Heart left ventricle (tissue), 16 donors: ENCODE measurements around the gene GPC6. TPM values are rescaled to one million over a fixed set of nuclear protein-coding genes. Genes with fewer than 3 reads are reported as not detected.

Experiments used
- ATAC-seq, 4 donors: fragments of 200-7000 bp; cut with Tn5 transposase; one replicate each; pipeline ENCODE4 v1.9.1; 2020 to 2022; ENCODE audit warnings: moderate library complexity in 4 of 4, mild to moderate bottlenecking in 3 of 4, moderate number of reproducible peaks in 1 of 4
- DNase-seq, 5 donors: peaks; one replicate each; pipeline ENCODE4 v3.0.0-alpha.2; 2020
- H3K27ac ChIP-seq, 12 donors: fragments of 200-600 bp; sonication (generic) in 4 of 12; one replicate each; pipeline versions ENCODE4 v1.5.0 to v1.8.0; 2016 to 2022; ENCODE audit warnings: mild to moderate bottlenecking in 2 of 12
- H3K27me3 ChIP-seq, 9 donors: fragments of 200-600 bp; sonication (generic) in 2 of 9; one replicate each; pipeline versions ENCODE4 v1.5.1 to v1.8.0; 2016 to 2022; ENCODE audit warnings: mild to moderate bottlenecking in 3 of 9
- H3K36me3 ChIP-seq, 9 donors: fragments of 200-600 bp; sonication (generic) in 2 of 9; one replicate each; pipeline versions ENCODE4 v1.5.0 to v1.8.0; 2018 to 2022; ENCODE audit warnings: mild to moderate bottlenecking in 2 of 9
- H3K4me1 ChIP-seq, 12 donors: fragments of 200-600 bp; sonication (generic) in 4 of 12; one replicate each; pipeline versions ENCODE4 v1.5.0 to v1.8.0; 2016 to 2022; ENCODE audit warnings: mild to moderate bottlenecking in 3 of 12
- H3K4me3 ChIP-seq, 12 donors: fragments of 200-600 bp; sonication (generic) in 4 of 12; one replicate each; pipeline versions ENCODE4 v1.5.0 to v1.8.0; 2017 to 2022; ENCODE audit warnings: mild to moderate bottlenecking in 9 of 12, moderate library complexity in 4 of 12
- H3K9me3 ChIP-seq, 12 donors: fragments of 200-600 bp; sonication (generic) in 4 of 12; one replicate each; pipeline versions ENCODE4 v1.5.0 to v1.8.0; 2016 to 2022; ENCODE audit warnings: mild to moderate bottlenecking in 1 of 12
- POLR2A ChIP-seq, 2 donors: fragments of 450-650 bp; IDR thresholded peaks; one replicate each; pipeline ENCODE4 v1.6.1; 2017; ENCODE audit warnings: antibody characterized with exemption in 2 of 2, mild to moderate bottlenecking in 2 of 2, moderate library complexity in 2 of 2
- WGBS, 4 donors: extraction: QIAGEN DNeasy Blood & Tissue Kit in 2 of 4; methylation state at CpG; one replicate each; pipeline versions ENCODE4 v1.1.5 to v1.1.7; 2013 to 2018; 5-methylcytosine and 5-hydroxymethylcytosine counted together
- intact Hi-C, 10 donors: fragments of 100-400 bp; cut with DNase I; formaldehyde crosslinking; loops; one replicate each; pipeline versions ENCODE4 v1.11.1 to v1.14.2; 2022
- polyA plus RNA-seq, 2 donors: library from polyadenylated mRNA; stranded (reverse); fragments of 200-250 nt; gene quantifications; one replicate each; pipeline ENCODE4 v1.2.3, GENCODE V29; 2013
- total RNA-seq, 9 donors: library from RNA; depleted of rRNA in 2 of 9; stranded (reverse); fragments of >200 nt in 2 of 9; fragmentation: NEBNext Ultra II Directional in 3 of 9; extraction: Animal tissue kit (Norgen Biotek cat#: 25700) in 3 of 9; gene quantifications; one replicate each; pipeline versions ENCODE4 v1.1.0 to v1.2.4, GENCODE V29; 2016 to 2023
- TF ChIP-seq, protein P1 (sequence below), 12 donors: fragments of 200-600 bp; sonication (generic) in 4 of 12; IDR thresholded peaks; one replicate each; pipeline versions ENCODE4 v1.5.0 to v1.8.0; 2018 to 2022; ENCODE audit warnings: antibody characterized with exemption in 12 of 12, mild to moderate bottlenecking in 5 of 12
- donor health status: ischemic (EF 13 %, LVEDD 7.1; RV severe dilation, severe dysfunction).
- donor health status: healthy with polysubstance abuse.
- donor health status: DM: no; HTN: yes; CAD: no.
- donor health status: DM: no; HTN: no; CAD: no.
- donor health status: ischemic (EF 25% LVEDD 6.9; RV normal size, moderate dysfunction).
- donor health status: ischemic (EF 25% LVEDD 5.7; RV mildly dilated, moderate dysfunction).
- donor health status: healthy.
- donor health status: DM: yes; HTN: yes; CAD: no.
- donor health status: ischemic (EF 35%, LVEDD 5.7; RV mildly dilated, moderate dysfunction).
- donor health status: nonischemic (EF 11% LVEDD 7.7; RV severe dilation, severe dysfunction).
- donor health status: DM: yes; HTN: yes; CAD: no.
- donor health status: PGD.
- donor health status: ischemic (EF 29% LVEDD 5.4; RV normal size, mild dysfunction).
- donor health status: nonischemic (EF 23%, LVEDD 6.1; RV moderate dilation, normal function).

GPC6 gene
- total and polyA plus RNA-seq, 11 donors = 0.08 to 6.2 (median 2.0) TPM

DNA sequence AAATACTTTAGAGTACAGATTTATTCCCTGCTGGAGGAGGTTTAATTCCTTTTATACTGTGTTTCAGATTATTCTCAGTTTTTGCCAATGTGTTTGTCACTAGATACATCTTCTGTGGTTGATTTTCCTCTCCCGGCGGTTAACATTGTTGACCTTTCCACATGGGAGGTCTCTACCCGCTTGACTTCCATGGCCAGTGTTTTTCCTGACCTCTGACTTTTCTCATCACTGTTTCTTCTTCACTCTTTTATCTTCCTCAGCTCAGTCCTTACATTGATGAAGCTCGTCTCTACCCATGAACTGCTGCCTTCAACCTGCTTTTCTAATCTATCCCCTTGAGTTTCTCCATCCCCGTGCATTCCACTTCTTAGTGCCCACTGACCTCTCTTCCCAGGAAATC lies 517.4 kb downstream of the GPC6 start:
- no peaks in the 10 kb centered on the region for H3K36me3 ChIP-seq
- no peaks in the 10 kb centered on the region for H3K27me3 ChIP-seq
- WGBS, 4 donors = 84 to 87% (median 86%) methylated on average over 5 of the region's 5 CpGs
- no peaks in the 10 kb centered on the region for H3K9me3 ChIP-seq
- no peak overlapping the region for H3K27ac ChIP-seq
- no peaks in the 10 kb centered on the region for H3K4me1 ChIP-seq
- no peak for TF ChIP-seq POLR2A (IDR thresholded peaks at IDR 0.05)
- TF ChIP-seq, protein P1, sequence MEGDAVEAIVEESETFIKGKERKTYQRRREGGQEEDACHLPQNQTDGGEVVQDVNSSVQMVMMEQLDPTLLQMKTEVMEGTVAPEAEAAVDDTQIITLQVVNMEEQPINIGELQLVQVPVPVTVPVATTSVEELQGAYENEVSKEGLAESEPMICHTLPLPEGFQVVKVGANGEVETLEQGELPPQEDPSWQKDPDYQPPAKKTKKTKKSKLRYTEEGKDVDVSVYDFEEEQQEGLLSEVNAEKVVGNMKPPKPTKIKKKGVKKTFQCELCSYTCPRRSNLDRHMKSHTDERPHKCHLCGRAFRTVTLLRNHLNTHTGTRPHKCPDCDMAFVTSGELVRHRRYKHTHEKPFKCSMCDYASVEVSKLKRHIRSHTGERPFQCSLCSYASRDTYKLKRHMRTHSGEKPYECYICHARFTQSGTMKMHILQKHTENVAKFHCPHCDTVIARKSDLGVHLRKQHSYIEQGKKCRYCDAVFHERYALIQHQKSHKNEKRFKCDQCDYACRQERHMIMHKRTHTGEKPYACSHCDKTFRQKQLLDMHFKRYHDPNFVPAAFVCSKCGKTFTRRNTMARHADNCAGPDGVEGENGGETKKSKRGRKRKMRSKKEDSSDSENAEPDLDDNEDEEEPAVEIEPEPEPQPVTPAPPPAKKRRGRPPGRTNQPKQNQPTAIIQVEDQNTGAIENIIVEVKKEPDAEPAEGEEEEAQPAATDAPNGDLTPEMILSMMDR (IDR thresholded peaks at IDR 0.05) = no peak
- H3K4me3 ChIP-seq = no peak overlapping the region
- no peak for DNase-seq
- no peak for ATAC-seq
- intact Hi-C loops = no loop called here

DNA sequence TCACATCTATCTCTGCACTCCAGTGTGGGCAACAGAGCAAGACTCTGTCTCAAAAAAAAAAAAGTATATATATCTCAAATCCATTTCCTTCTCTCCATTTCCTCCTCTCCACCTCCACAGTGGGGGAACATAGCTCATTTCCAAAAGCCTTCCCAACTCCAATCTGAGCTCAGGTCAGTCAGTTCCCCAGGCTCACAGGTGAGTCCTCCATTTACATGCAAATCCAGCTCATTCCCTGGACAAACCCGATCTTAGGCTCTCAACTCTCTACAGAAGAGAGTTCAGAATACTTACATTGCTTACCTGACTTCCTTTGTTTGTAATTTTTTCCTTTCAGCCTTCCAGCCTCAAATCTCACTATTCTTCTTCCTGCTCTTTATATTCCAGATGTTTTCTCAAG lies 518.3 kb downstream of the GPC6 start:
- H3K9me3 ChIP-seq = no peaks in the 10 kb centered on the region
- no peak overlapping the region for H3K4me3 ChIP-seq
- intact Hi-C loops = no loop called here
- no peak for ATAC-seq
- DNase-seq = no peak
- 71 to 76% (median 73%) methylated on average over 1 of the region's 1 CpG for WGBS, 4 donors
- no peaks in the 10 kb centered on the region for H3K27me3 ChIP-seq
- no peak overlapping the region for H3K27ac ChIP-seq
- H3K4me1 ChIP-seq = no peaks in the 10 kb centered on the region
- TF ChIP-seq, protein P1 (IDR thresholded peaks at IDR 0.05) = no peak
- TF ChIP-seq POLR2A (IDR thresholded peaks at IDR 0.05) = no peak
- no peaks in the 10 kb centered on the region for H3K36me3 ChIP-seq

DNA sequence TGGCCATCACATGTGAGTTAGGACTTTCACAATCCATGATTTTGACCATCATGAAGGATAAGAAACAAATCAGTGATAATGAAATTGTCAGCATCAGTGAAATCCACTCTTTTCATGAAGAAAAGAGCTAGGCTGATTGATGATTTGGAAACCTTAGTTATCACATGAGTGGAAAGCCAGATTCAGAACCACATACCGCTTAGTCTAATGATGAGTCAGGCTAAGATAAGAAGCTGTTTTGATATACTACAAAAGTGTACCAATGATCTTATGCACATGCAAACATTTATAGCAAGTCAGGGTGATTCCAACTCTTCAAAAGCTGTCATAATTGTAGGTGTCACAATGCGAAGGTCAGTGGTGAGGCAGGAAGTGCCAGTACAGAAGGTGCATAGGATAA lies 519.3 kb downstream of the GPC6 start:
- no peak for ATAC-seq
- Histone ChIP-seq H3K27me3 (no peaks in the 10 kb centered on the region), H3K4me1 (no peaks in the 10 kb centered on the region), H3K27ac (no peak overlapping the region), H3K4me3 (no peak overlapping the region), H3K9me3 (no peaks in the 10 kb centered on the region), H3K36me3 (no peaks in the 10 kb centered on the region)
- WGBS, 4 donors = 73 to 79% (median 74%) methylated on average over 2 of the region's 2 CpGs
- no peak for DNase-seq
- TF ChIP-seq POLR2A (IDR thresholded peaks at IDR 0.05) = no peak
- TF ChIP-seq, protein P1 (IDR thresholded peaks at IDR 0.05) = no peak
- intact Hi-C loops = no loop called here

DNA sequence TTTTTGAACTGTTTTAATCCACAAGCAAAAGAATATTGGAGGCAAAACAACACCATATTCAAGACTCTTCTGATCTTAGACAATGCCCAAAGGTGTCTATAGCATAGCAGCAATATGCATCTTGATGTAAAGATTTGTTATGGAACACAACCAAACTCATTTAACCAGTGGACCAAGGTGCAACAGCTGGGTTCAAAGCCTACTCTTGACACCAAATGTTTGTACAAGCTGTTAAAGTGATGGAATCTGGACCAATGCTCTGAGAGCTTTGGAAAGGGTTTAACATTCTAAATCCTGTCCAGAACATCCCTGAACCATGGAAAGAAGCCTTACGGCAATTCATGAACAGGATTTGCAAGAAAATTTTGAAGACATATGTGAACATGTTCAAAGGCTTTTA lies 520.0 kb downstream of the GPC6 start:
- no peak for TF ChIP-seq POLR2A (IDR thresholded peaks at IDR 0.05)
- TF ChIP-seq, protein P1 (IDR thresholded peaks at IDR 0.05) = no peak
- H3K36me3 ChIP-seq = no peaks in the 10 kb centered on the region
- H3K27me3 ChIP-seq = no peaks in the 10 kb centered on the region
- WGBS, 4 donors = 92 to 97% (median 96%) methylated on average over 1 of the region's 1 CpG
- no peaks in the 10 kb centered on the region for H3K4me1 ChIP-seq
- H3K9me3 ChIP-seq = no peaks in the 10 kb centered on the region
- no peak overlapping the region for H3K4me3 ChIP-seq
- intact Hi-C loops = no loop called here
- DNase-seq (no peak), ATAC-seq (no peak)
- no peak overlapping the region for H3K27ac ChIP-seq
